SK-N-SH (cell line): ENCODE data around the gene ZFYVE19. TPM values are rescaled to one million over a fixed set of nuclear protein-coding genes. Genes with fewer than 3 reads are reported as not detected.

ENCODE experiments used
- CTCF ChIA-PET: fragments of 300-600, 350-600 bp; formaldehyde crosslinking; extraction: SDS; loops from one replicate; lab custom pipeline; 2021; lab: Yijun Ruan, JAX
- POLR2A ChIA-PET: fragments of 350-600 bp; sonication (Branson Sonifier 250); formaldehyde crosslinking; extraction: SDS; loops from one replicate; lab custom pipeline; 2020; ENCODE audit warnings: antibody characterized with exemption, inconsistent platforms; lab: Yijun Ruan, JAX
- DNase-seq: peaks from one replicate; pipeline ENCODE4 v3.0.0; 2012
- H2AFZ ChIP-seq: fragments of 200-600 bp; sonication (generic); 2 replicates; pipeline ENCODE4 v1.8.1; 2016; ENCODE audit warnings: antibody characterized with exemption, mild to moderate bottlenecking, low read depth
- H3F3A ChIP-seq: fragments of 200-600 bp; sonication (generic); replicated peaks from 2 replicates; pipeline ENCODE3; 2016; ENCODE audit warnings: antibody characterized with exemption, mild to moderate bottlenecking; ENCODE audit not compliant: insufficient read depth
- H3K27ac ChIP-seq, 2 experiments: fragments of 200-500 bp in 1 of 2; fragments of 200-600 bp in 1 of 2; sonication (Bioruptor generic) in 1 of 2; sonication (generic), shearing (Covaris generic) in 1 of 2; 2 replicates each; pipeline versions ENCODE4 v1.5.1 to v1.6.1; 2014 to 2016; ENCODE audit warnings: low read depth in 2 of 2, inconsistent platforms in 1 of 2, low read length in 1 of 2, mild to moderate bottlenecking in 1 of 2, mixed read lengths in 1 of 2
- H3K27me3 ChIP-seq: fragments of 200-600 bp; sonication (generic), shearing (Covaris generic); 2 replicates; pipeline ENCODE4 v1.6.1; 2016; ENCODE audit warnings: mixed run types; ENCODE audit not compliant: insufficient read depth
- H3K36me3 ChIP-seq, 2 experiments: fragments of 200-500 bp in 1 of 2; fragments of 200-600 bp in 1 of 2; sonication (Bioruptor generic) in 1 of 2; sonication (generic) in 1 of 2; replicated peaks in 1 of 2; 2 replicates each; pipeline versions ENCODE3 to v1.5.1; 2014 to 2016; ENCODE audit warnings: low read length in 1 of 2, mild to moderate bottlenecking in 1 of 2; ENCODE audit not compliant: insufficient read depth in 2 of 2, control insufficient read depth in 1 of 2
- H3K4me1 ChIP-seq, 2 experiments: fragments of 200-500 bp in 1 of 2; fragments of 200-600 bp in 1 of 2; sonication (Bioruptor generic) in 1 of 2; sonication (generic), shearing (Covaris generic) in 1 of 2; 2 replicates each; pipeline versions ENCODE4 v1.5.1 to v1.6.1; 2014 to 2016; ENCODE audit warnings: low read depth in 1 of 2, low read length in 1 of 2, mixed run types in 1 of 2; ENCODE audit not compliant: insufficient read depth in 2 of 2, control insufficient read depth in 1 of 2
- H3K4me2 ChIP-seq: fragments of 200-600 bp; sonication (generic), shearing (Covaris generic); 2 replicates; pipeline ENCODE4 v1.6.1; 2017; ENCODE audit warnings: mixed run types
- H3K4me3 ChIP-seq, 2 experiments: fragments of 200-500 bp in 1 of 2; fragments of 200-600 bp in 1 of 2; sonication (Bioruptor generic) in 1 of 2; sonication (generic), shearing (Covaris generic) in 1 of 2; 2 replicates each; pipeline versions ENCODE4 v1.5.1 to v1.8.1; 2014 to 2016; ENCODE audit warnings: low read depth in 2 of 2, inconsistent platforms in 1 of 2, low read length in 1 of 2, mild to moderate bottlenecking in 1 of 2, mixed read lengths in 1 of 2, moderate library complexity in 1 of 2
- H3K79me2 ChIP-seq: fragments of 200-600 bp; sonication (generic); 2 replicates; pipeline ENCODE4 v1.8.1; 2017; ENCODE audit warnings: mild to moderate bottlenecking; ENCODE audit not compliant: insufficient read depth
- H3K9ac ChIP-seq: fragments of 200-600 bp; sonication (generic); 2 replicates; pipeline ENCODE4 v1.6.1; 2017; ENCODE audit warnings: mixed run types
- H3K9me2 ChIP-seq: fragments of 200-600 bp; sonication (generic); 2 replicates; pipeline ENCODE4 v1.6.1; 2017; ENCODE audit warnings: mixed run types
- H3K9me3 ChIP-seq: fragments of 200-600 bp; sonication (generic); 2 replicates; pipeline ENCODE4 v1.6.1; 2017; ENCODE audit warnings: mixed run types, mild to moderate bottlenecking, moderate library complexity
- H4K20me1 ChIP-seq: fragments of 200-600 bp; sonication (generic); 2 replicates; pipeline ENCODE4 v1.6.1; 2017; ENCODE audit warnings: mild to moderate bottlenecking, mixed run types; ENCODE audit not compliant: insufficient read depth
- CHD2 ChIP-seq: fragments of 150-350 bp; IDR thresholded peaks from 2 replicates; pipeline ENCODE4 v1.6.1; 2018; ENCODE audit warnings: low read length; ENCODE audit not compliant: partially characterized antibody
- EP300 ChIP-seq, 2 experiments: IDR thresholded peaks; 2 replicates each; pipeline versions ENCODE4 v1.4.0 to v1.6.1; 2012; ENCODE audit warnings: borderline replicate concordance in 1 of 2, low read depth in 1 of 2, low read length in 1 of 2
- GATA2 ChIP-seq: sonication (generic); formaldehyde crosslinking; IDR thresholded peaks from 2 replicates; pipeline ENCODE4 v1.5.0; 2020; ENCODE audit warnings: mild to moderate bottlenecking, missing genetic modification reagents
- IRF3 ChIP-seq: fragments of 150-350 bp; IDR thresholded peaks from 2 replicates; pipeline ENCODE4 v1.6.1; 2016; ENCODE audit warnings: mild to moderate bottlenecking, low read depth, low read length
- JUND ChIP-seq: IDR thresholded peaks from 2 replicates; pipeline ENCODE4 v1.4.0; 2012
- MEF2A ChIP-seq: IDR thresholded peaks from 2 replicates; pipeline ENCODE4 v1.4.0; 2012; ENCODE audit warnings: low read depth, borderline replicate concordance
- NRF1 ChIP-seq: IDR thresholded peaks from 2 replicates; pipeline ENCODE4 v1.6.1; 2012; ENCODE audit warnings: low read depth, mild to moderate bottlenecking, low read length
- PBX3 ChIP-seq: IDR thresholded peaks from 2 replicates; pipeline ENCODE4; 2012
- RCOR1 ChIP-seq: fragments of 150-350 bp; IDR thresholded peaks from 2 replicates; pipeline ENCODE4 v1.6.1; 2017; ENCODE audit warnings: antibody characterized with exemption, low read length
- RXRA ChIP-seq: IDR thresholded peaks from 2 replicates; pipeline ENCODE4 v1.4.0; 2012; ENCODE audit warnings: low read depth, mild to moderate bottlenecking, borderline replicate concordance
- YY1 ChIP-seq: IDR thresholded peaks from 2 replicates; pipeline ENCODE4 v1.4.0; 2012; ENCODE audit warnings: low read depth, mild to moderate bottlenecking
- ZBTB33 ChIP-seq: IDR thresholded peaks from 2 replicates; pipeline ENCODE4 v1.4.0; 2012; ENCODE audit warnings: low read depth, borderline replicate concordance
- WGBS: methylation state at CpG from one replicate; pipeline ENCODE4 v1.1.6; 2017; ENCODE audit warnings: low lambda C conversion rate; 5-methylcytosine and 5-hydroxymethylcytosine counted together
- polyA plus RNA-seq, 3 experiments: library from polyadenylated mRNA; depleted of rRNA; stranded (reverse); fragments of >200 nt; gene quantifications; 2 replicates each; pipeline ENCODE4 v1.2.3, GENCODE V29; 2012

The ZFYVE19 gene
- polyA plus RNA-seq, 1 of the 3 experiments (the other 2 are of a cell fraction) = 35.5 TPM

- TF ChIP-seq CHD2 (no peak), IRF3 (no peak), GATA2 (CRISPR knock-in tag) (no peak), PBX3 (no peak), RCOR1 (no peak)
Observed at GRCh38 chr15:40829115-40829514, 22.2 kb downstream of the ZFYVE19 start (continued).

- no peaks in the 10 kb centered on the region for H4K20me1 ChIP-seq
- TF ChIP-seq YY1 = no peak
- TF ChIP-seq MEF2A = no peak
- TF ChIP-seq RXRA = no peak
- TF ChIP-seq JUND = no peak
- no peak for TF ChIP-seq ZBTB33
- no peak for TF ChIP-seq GATA2 (CRISPR knock-in tag)
- TF ChIP-seq PBX3 = no peak
- TF ChIP-seq EP300 (IDR thresholded peaks at IDR 0.05; ENCODE audit: borderline replicate concordance in 1 of 2, low read depth in 1 of 2, low read length in 1 of 2) = no peak
- no peak for TF ChIP-seq IRF3
- TF ChIP-seq NRF1 = no peak
- no peak overlapping the region for H3K4me2 ChIP-seq
- POLR2A ChIA-PET = no interaction called here
- no peaks in the 10 kb centered on the region for H3F3A ChIP-seq
- H3K4me1 ChIP-seq = peaks cover 0 to 3% of the 10 kb centered on the region in 2 experiments; a peak in 2 of 4 replicates
- no peaks in the 10 kb centered on the region for H3K9me2 ChIP-seq
- CTCF ChIA-PET = interaction anchor here (0.7 to 1.9 kb wide), 4 partner anchors 11 to 90 kb away, joined by 3 to 9 read pairs (median 5); no protein-coding TSS in a partner anchor
- H3K9ac ChIP-seq = no peak overlapping the region
- no peak overlapping the region for H3K27ac ChIP-seq
- no peaks in the 10 kb centered on the region for H3K36me3 ChIP-seq
- no peaks in the 10 kb centered on the region for H3K9me3 ChIP-seq
- no peaks in the 10 kb centered on the region for H3K79me2 ChIP-seq
- DNase-seq = no peak
- no peak overlapping the region for H3K4me3 ChIP-seq
- no peaks in the 10 kb centered on the region for H3K27me3 ChIP-seq
- H2AFZ ChIP-seq = no peak overlapping the region
- 96% methylated on average over 2 of the region's 2 CpGs for WGBS
Observed at GRCh38 chr15:40830884-40831283, 24.0 kb downstream of the ZFYVE19 start.
